Measurements from ENCODE around the gene SLC35G6. TPM values are rescaled to one million over a fixed set of nuclear protein-coding genes. Genes with fewer than 3 reads are reported as not detected.
"Not testable (repeated sequence)": the region's sequence is repeated elsewhere in the genome, so short reads cannot be mapped to it uniquely, and the experiment has no call there.

SLC35G6 gene
- total RNA-seq, 4 donors from 2014 or later = not detected

- H3K4me1 ChIP-seq = peaks cover 45 to 83% (median 47%) of the 10 kb centered on the region in 3 donors
- H3K27ac ChIP-seq = peak within 1 kb of the TSS; percentile 98 to 100 (median 99)
- H3K9me3 ChIP-seq = no peaks in the 10 kb centered on the region
- DNase-seq = no peak
- no peaks in the 10 kb centered on the region for H3K36me3 ChIP-seq
- H3K27me3 ChIP-seq = no peaks in the 10 kb centered on the region
- intact Hi-C loops (cut with DNase I) = loop anchor here (5.0 kb wide), 1 partner anchor 37 kb away; no protein-coding TSS in a partner anchor
- TF ChIP-seq POLR2A (IDR thresholded peaks at IDR 0.05) (peak in 2 of 4 donors; percentile 51 to 80), CTCF (IDR thresholded peaks at IDR 0.05) (no peak)
- peak within 1 kb of the TSS; percentile 79 to 100 (median 94) for H3K4me3 ChIP-seq
- WGBS, 2 donors = no CpG with 5 or more reads among the region's 92 CpGs
Observed at GRCh38 chr17:7479213-7480088, 1.8 kb upstream of the SLC35G6 start, which contains the start of gene ZBTB4. Gene ZBTB4, minus strand, starts transcription at chr17:7479631. Its CDS starts 12,830 bp downstream, at chr17:7466801.

- no peak for TF ChIP-seq POLR2A (IDR thresholded peaks at IDR 0.05)
- TF ChIP-seq CTCF (IDR thresholded peaks at IDR 0.05) = no peak
- WGBS, 2 donors = 5% methylated on average over 4 of the region's 8 CpGs
- no peaks in the 10 kb centered on the region for H3K36me3 ChIP-seq
- no peaks in the 10 kb centered on the region for H3K27me3 ChIP-seq
- no peak for DNase-seq
- H3K9me3 ChIP-seq = no peaks in the 10 kb centered on the region
- intact Hi-C loops (cut with DNase I) = no loop called here
- H3K27ac ChIP-seq = peak overlapping the region; percentile 98 to 100 (median 99)
- H3K4me1 ChIP-seq = peaks cover 45 to 78% (median 45%) of the 10 kb centered on the region in 3 donors
- peak overlapping the region; percentile 79 to 100 (median 94) for H3K4me3 ChIP-seq
Observed at GRCh38 chr17:7480089-7480384, 1.2 kb upstream of the SLC35G6 start.

- intact Hi-C loops (cut with DNase I); H3K4me3 ChIP-seq; H3K27me3 ChIP-seq; H3K36me3 ChIP-seq; H3K9me3 ChIP-seq; DNase-seq: not testable (repeated sequence)
- peak overlapping the region; percentile 33 to 100 (median 99) for H3K27ac ChIP-seq
- WGBS, 2 donors = 93 to 94% methylated on average over 16 to 19 of the region's 31 CpGs
- peaks cover 35 to 78% (median 37%) of the 10 kb centered on the region in 3 donors for H3K4me1 ChIP-seq
Observed at GRCh38 chr17:7481842-7482741, 846 bp downstream of the SLC35G6 start.

- H3K27me3 ChIP-seq; H3K36me3 ChIP-seq; H3K9me3 ChIP-seq; DNase-seq; intact Hi-C loops (cut with DNase I): not testable (repeated sequence)
- peak overlapping the region; percentile 98 to 100 (median 99) for H3K27ac ChIP-seq
- WGBS, 2 donors = 66 to 69% methylated on average over 4 to 5 of the region's 6 CpGs
- H3K4me1 ChIP-seq = peaks cover 33 to 78% (median 38%) of the 10 kb centered on the region in 3 donors
- peak overlapping the region in 3 of 4 donors; percentile 68 to 89 (median 71) for H3K4me3 ChIP-seq
Observed at GRCh38 chr17:7482742-7483088, 1.5 kb downstream of the SLC35G6 start.

GRCh38 chr17:7483255-7484066, 2.2 kb downstream of the SLC35G6 start:
- no peaks in the 10 kb centered on the region for H3K27me3 ChIP-seq
- TF ChIP-seq POLR2A (IDR thresholded peaks at IDR 0.05) (peak in 2 of 4 donors; percentile 4 to 57), CTCF (IDR thresholded peaks at IDR 0.05) (no peak)
- H3K36me3 ChIP-seq = no peaks in the 10 kb centered on the region
- no peaks in the 10 kb centered on the region for H3K9me3 ChIP-seq
- intact Hi-C loops (cut with DNase I) = no loop called here
- peak; percentile 84 for DNase-seq
- 0 to 2% methylated on average over 18 to 20 of the region's 38 CpGs for WGBS, 2 donors
- H3K4me3 ChIP-seq = peak overlapping the region; percentile 48 to 89 (median 70)
- peaks cover 26 to 78% (median 39%) of the 10 kb centered on the region in 3 donors for H3K4me1 ChIP-seq
- peak overlapping the region; percentile 98 to 100 (median 99) for H3K27ac ChIP-seq
